Measurements from ENCODE around the gene HNRNPLL. TPM values are rescaled to one million over a fixed set of nuclear protein-coding genes. Genes with fewer than 3 reads are reported as not detected.

The HNRNPLL gene
- total and polyA plus RNA-seq, 2 of the 13 experiments (the other 11 are each of a cell fraction or from before 2014, with no cell fraction given) = 49.4 to 103 TPM

GRCh38 chr2:38535744-38536506 lies 66.8 kb downstream of the HNRNPLL start (continued):
- no peak for TF ChIP-seq ZNF572 (CRISPR knock-in tag; IDR thresholded peaks at IDR 0.05)
- TF ChIP-seq ATRX (CRISPR knock-in tag; IDR thresholded peaks at IDR 0.05; ENCODE audit: borderline replicate concordance) = no peak
- TF ChIP-seq KLF15 (CRISPR knock-in tag; IDR thresholded peaks at IDR 0.05; ENCODE audit: borderline replicate concordance) = no peak
- no peak for TF ChIP-seq ZNF101 (CRISPR knock-in tag; IDR thresholded peaks at IDR 0.05; ENCODE audit: borderline replicate concordance, low read depth)
- TF ChIP-seq SALL2 (CRISPR knock-in tag; IDR thresholded peaks at IDR 0.05) = 0 out of 2 replicates have a peak, but pooled peaks have one; percentile 43
- TF ChIP-seq ZNF691 (CRISPR knock-in tag; IDR thresholded peaks at IDR 0.05; ENCODE audit: borderline replicate concordance, low read depth) = peak; percentile 94; the same call in 1 of the 2 replicates
- no peak for TF ChIP-seq ZNF253 (CRISPR knock-in tag; IDR thresholded peaks at IDR 0.05; ENCODE audit: borderline replicate concordance)
- peak; percentile 81; the same call in 1 of the 2 replicates for TF ChIP-seq TIGD3 (CRISPR knock-in tag; IDR thresholded peaks at IDR 0.05; ENCODE audit: borderline replicate concordance)
- TF ChIP-seq ZNF770 (CRISPR knock-in tag; IDR thresholded peaks at IDR 0.05) = peak; percentile 81
- no peak for TF ChIP-seq PRMT3 (CRISPR knock-in tag; IDR thresholded peaks at IDR 0.05; ENCODE audit: borderline replicate concordance, low read depth)
- peak; percentile 91 for TF ChIP-seq CCDC6 (CRISPR knock-in tag; IDR thresholded peaks at IDR 0.05)
- peak; percentile 87 for TF ChIP-seq ARID2 (CRISPR knock-in tag; IDR thresholded peaks at IDR 0.05; ENCODE audit: borderline replicate concordance)
- TF ChIP-seq GMEB1 (CRISPR knock-in tag; IDR thresholded peaks at IDR 0.05; ENCODE audit: borderline replicate concordance) = peak; percentile 34; the same call in 1 of the 2 replicates
- peak; percentile 43; the same call in 1 of the 3 replicates for TF ChIP-seq MXI1 (IDR thresholded peaks at IDR 0.05; ENCODE audit: borderline replicate concordance, low read depth, low read length)
- peak; percentile 56; the same call in 1 of the 2 replicates for TF ChIP-seq ZNF724P (CRISPR knock-in tag; IDR thresholded peaks at IDR 0.05; ENCODE audit: borderline replicate concordance)
- TF ChIP-seq ZNF335 (CRISPR knock-in tag; IDR thresholded peaks at IDR 0.05) = peak; percentile 70; the same call in 1 of the 2 replicates
- 0 out of 2 replicates have a peak, but pooled peaks have one; percentile 41 for TF ChIP-seq HMGXB3 (CRISPR knock-in tag; IDR thresholded peaks at IDR 0.05; ENCODE audit: borderline replicate concordance)
